ENCODE results near the gene RBBP8NL. TPM values are rescaled to one million over a fixed set of nuclear protein-coding genes. Genes with fewer than 3 reads are reported as not detected.
A peak's percentile ranks its signal among the peaks of the same experiment; 100 is the strongest.

The RBBP8NL gene
- total RNA-seq, 1 donor from 2014 or later, result not detected

DNA sequence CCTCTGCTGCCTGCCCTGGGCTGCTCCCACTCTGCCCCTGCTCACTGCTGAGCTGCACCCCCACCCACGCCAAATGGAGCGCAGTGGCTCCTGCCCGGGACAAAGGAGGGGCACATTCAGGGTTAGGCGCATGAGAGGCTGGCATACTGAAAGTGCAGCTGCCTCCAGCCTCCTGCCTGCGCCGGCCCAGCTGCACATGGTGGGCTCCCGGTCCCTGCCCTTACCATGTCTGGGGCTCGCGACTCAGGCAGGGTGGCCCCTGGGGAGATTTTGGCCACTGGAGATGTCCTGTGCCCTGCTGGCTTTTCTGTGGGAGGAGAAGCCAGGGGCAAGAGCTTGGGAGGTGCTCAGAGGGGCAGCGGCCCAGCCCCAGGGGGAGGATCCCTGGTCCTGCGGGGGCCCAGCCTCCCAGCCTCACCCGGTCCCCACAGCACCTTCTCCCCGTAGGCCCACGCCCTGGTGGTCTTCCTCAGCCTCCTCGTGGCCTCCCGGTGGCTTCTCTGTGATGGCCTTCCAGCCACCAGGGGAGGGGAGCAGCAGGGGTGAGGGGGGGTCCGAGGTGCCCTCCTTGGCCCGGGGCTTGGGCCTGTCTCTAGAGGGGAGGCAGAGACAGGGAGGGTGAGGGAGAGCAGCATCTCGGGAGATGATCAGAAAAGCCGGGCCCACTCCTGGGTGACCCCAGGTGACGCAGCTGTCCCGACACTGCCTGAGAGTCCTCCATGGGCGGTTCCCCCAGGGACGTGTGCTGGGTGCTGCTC is 11.8 kb downstream of the RBBP8NL start:
- intact Hi-C loops (cut with micrococcal nuclease), result no loop called here
- no peak overlapping the region for H3K4me3 Mint-ChIP-seq
- no peak overlapping the region for H3K27ac Mint-ChIP-seq
- DNase-seq, result no peak
- H3K27me3 Mint-ChIP-seq, result no peaks in the 10 kb centered on the region
- H3K4me1 Mint-ChIP-seq, result no peaks in the 10 kb centered on the region
- no peaks in the 10 kb centered on the region for H3K36me3 Mint-ChIP-seq (ENCODE audit: low read depth)
- no peaks in the 10 kb centered on the region for H3K9me3 Mint-ChIP-seq

DNA sequence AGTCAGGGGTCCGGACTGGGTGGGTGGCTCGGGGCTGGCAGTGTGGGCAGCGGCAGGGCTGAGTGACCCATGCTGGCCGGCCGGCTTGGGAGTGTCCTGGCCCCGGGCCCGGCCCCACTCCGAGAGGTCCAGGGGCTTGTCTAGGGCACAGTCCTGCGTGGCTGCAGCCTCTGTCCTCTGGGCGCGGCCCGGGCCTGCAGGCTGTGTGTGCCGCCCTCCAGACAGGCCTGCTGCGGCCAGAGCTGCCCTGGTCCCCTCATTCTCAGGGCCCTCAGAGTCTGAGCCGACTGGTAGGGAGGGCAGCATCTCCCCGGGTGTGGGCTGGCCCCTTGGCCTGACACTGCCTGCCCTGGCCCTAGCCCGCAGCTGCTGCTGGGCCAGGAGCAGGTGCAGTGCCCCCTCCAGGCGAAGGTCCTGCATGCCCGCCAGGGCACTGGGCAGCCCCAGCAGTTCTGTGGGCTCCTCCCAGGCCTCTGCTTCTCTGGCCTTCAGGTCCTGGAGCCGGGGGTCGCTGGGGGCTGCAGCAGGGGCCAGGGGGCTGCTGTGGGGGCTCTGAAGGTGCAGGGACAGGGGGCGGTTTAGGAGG is 13.3 kb downstream of the RBBP8NL start:
- intact Hi-C loops (cut with micrococcal nuclease), result no loop called here
- Mint-ChIP-seq H3K27ac (no peak overlapping the region), H3K36me3 (ENCODE audit: low read depth) (no peaks in the 10 kb centered on the region), H3K4me1 (peaks cover 11% of the 10 kb centered on the region), H3K27me3 (no peaks in the 10 kb centered on the region), H3K9me3 (no peaks in the 10 kb centered on the region), H3K4me3 (no peak overlapping the region)
- DNase-seq, result no peak

DNA sequence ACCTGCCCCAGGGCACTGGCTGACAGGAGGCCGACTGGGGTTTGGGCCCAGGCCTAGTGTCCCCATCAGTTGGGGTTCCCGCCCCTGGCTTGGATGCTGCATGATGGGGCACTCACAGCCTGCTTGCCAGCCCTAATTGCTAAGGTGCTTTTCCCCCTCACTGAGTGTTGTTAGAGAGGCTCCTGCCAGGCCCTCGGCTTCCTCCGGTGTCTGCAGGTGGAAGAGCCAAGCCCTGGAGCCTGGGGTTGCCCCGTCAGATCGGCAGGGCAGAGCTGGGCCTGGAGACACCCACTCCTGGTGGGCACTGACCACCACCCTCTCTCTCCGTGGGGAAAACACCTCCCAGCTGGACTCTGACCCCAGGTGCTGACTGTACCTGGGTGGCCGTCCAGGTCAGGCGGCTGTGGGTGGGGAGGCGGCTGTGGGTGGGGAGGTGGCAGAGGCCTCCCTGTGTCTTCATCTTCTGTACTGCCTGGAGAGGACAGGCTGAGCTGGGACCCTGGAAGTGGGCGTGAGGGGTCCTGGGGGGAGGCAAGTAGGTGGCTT is 14.2 kb downstream of the RBBP8NL start:
- Mint-ChIP-seq H3K4me1 (peaks cover 11% of the 10 kb centered on the region), H3K9me3 (no peaks in the 10 kb centered on the region), H3K4me3 (no peak overlapping the region), H3K27ac (no peak overlapping the region), H3K36me3 (ENCODE audit: low read depth) (no peaks in the 10 kb centered on the region), H3K27me3 (no peaks in the 10 kb centered on the region)
- no peak for DNase-seq
- intact Hi-C loops (cut with micrococcal nuclease), result no loop called here

DNA sequence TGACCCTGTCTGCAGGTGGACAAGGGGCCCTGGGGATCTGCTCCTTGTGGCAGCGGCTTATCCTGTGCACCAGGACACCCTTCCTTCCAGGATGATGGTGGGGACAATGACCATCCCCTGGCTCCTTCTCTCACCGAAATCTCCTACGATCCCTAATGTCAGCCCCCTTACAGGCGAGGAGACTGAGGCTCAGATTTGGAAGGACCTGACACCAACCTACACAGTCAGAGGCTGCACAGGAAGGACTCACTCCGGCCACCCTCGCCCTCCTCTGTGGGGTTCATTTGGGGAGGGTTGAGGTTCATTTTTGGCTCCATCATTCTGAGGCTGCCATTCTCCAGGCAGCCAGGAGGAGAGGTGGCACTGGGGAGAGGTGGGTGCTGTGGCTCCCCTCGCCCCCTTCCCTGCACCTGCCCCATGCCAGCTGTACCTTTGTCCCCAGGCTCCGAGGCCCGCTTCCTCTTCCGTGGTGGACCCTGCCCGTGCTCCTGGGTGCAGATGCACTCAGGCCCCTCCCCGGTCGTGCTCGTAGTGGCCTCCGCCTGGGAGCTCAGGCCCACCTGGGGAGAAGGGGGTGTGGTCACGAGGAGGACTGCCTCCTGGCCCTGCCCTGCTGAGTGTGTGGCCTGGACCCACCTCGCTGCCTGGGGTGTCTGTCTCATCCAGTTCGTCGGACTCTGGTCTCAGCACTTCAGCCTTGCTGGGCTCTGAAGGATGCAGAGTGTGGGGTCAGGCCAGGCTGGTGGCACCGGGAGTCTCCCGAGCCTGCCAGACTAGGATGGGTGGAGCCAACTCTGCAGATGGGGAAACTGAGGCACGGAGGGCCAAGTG is 14.9 kb downstream of the RBBP8NL start:
- no peak overlapping the region for H3K27ac Mint-ChIP-seq
- H3K4me1 Mint-ChIP-seq, result peaks cover 14% of the 10 kb centered on the region
- no peak overlapping the region for H3K4me3 Mint-ChIP-seq
- no peaks in the 10 kb centered on the region for H3K9me3 Mint-ChIP-seq
- H3K36me3 Mint-ChIP-seq (ENCODE audit: low read depth), result no peaks in the 10 kb centered on the region
- no peaks in the 10 kb centered on the region for H3K27me3 Mint-ChIP-seq
- DNase-seq, result no peak
- intact Hi-C loops (cut with micrococcal nuclease), result no loop called here

DNA sequence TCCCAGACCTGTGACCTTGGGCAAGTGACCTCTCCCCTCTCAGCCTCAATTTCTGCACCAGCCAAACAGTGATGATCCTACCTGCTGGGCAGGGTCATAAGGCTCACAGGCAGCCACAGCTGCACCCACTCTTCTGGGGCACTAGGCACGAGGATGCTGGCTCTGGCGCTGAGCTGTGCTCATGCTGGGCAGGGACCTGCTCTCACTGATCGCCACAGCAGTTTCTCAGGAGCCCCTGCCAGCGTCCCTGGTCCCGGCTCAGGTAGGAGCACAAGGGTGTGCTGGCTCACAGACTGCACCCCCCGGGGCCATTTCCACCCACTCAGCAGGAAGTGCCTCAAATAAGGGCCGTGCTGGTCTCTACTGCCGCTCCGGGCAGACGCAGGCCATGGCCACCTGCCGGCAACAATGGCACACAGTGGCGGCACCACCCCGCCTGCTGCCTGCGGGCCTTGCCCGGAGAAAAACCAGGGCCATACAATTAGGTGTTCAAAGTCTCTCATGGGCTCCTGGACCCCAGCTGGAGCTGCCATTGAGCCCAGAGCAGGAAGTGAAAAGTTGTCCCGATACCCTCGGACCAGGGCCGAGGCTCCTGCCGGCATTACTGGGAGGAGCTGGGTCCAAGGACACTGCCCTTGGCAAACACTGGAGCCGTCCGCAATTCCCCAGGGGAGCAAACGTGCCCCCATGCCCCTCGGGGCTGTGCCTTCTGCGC is 15.7 kb downstream of the RBBP8NL start:
- Mint-ChIP-seq H3K27ac (no peak overlapping the region), H3K36me3 (ENCODE audit: low read depth) (no peaks in the 10 kb centered on the region), H3K27me3 (no peaks in the 10 kb centered on the region), H3K9me3 (no peaks in the 10 kb centered on the region), H3K4me1 (peaks cover 14% of the 10 kb centered on the region), H3K4me3 (no peak overlapping the region)
- DNase-seq, result no peak
- intact Hi-C loops (cut with micrococcal nuclease), result no loop called here

DNA sequence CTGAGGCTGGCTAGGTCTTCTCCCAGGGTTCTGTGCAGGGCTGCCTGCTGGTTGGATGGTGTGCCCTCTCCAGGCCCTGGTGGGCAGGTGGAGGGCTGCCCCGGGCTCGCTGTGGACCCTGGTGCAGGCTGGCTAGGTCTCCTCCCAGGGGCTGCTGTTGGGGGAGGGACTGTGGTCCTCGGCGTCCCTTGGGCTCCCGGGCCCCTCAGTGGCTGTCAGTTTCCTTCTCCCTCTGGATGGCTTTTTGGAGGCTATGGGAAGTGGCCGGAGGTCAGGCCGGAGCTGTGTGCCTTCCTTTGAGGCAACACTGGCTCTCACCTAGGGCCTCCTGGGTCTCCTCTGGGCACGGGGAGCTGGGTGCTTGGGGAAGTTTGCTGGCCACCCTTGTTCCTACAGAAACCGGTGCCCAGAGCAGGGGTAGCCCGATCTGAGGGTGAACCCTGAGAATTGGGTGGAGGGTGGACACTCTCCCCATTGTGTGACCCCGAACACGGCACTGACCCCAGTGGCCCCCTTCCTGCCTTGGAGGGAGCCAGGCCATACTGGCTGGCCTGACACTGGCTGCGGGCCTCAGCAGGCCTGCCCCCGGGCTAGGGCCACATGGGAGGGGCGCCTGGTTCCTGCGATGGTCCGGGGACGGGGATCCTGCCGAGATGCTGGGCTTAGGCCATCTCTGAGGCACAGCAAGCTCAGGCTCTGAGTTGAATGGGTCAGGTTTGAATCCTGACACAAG is 16.4 kb downstream of the RBBP8NL start:
- Mint-ChIP-seq H3K36me3 (ENCODE audit: low read depth) (no peaks in the 10 kb centered on the region), H3K27me3 (no peaks in the 10 kb centered on the region), H3K27ac (no peak overlapping the region), H3K4me1 (peaks cover 18% of the 10 kb centered on the region), H3K9me3 (no peaks in the 10 kb centered on the region), H3K4me3 (no peak overlapping the region)
- no peak for DNase-seq
- intact Hi-C loops (cut with micrococcal nuclease), result no loop called here

DNA sequence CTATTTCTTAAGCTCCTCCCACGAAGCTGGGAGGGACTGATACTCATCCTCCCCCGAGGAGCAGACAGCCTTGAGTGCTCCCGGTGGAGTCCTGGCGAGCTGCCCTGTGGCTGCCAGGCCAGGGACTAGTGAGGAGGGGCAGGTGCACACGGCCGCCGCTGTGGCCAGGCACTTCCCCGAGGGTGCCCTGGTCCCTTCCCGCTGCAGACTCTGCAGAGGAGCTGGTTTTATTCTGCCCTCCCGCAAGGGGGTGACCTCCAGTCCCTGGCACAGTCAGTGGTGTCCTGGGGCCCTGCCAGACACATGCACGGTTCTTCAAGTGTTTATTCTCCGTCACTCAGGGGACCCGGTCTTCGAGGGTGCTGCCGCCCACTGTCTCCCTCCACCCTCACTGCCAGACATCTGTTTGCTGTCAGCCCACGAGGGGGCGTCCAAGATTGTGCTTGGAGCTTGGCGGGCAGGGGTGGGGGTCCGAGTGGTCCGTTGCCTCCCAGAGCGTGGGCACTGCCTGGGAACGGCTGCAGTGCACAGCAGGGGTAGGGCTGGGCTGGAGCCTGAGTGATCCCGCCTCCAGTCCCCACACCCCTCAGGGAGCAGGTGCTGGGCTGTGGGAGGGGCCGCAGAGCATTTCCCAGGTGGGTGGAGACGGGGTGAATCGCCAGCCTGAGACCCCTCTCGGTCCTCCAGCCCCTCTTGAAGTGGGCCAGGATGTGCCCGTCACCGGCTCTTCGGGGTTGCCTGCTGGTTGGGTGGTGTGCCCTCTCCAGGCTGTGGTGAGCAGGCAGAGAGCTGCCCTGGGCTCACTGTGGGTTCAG is 17.2 kb downstream of the RBBP8NL start:
- Mint-ChIP-seq H3K9me3 (no peaks in the 10 kb centered on the region), H3K27me3 (no peaks in the 10 kb centered on the region), H3K36me3 (ENCODE audit: low read depth) (no peaks in the 10 kb centered on the region), H3K4me1 (peaks cover 24% of the 10 kb centered on the region), H3K27ac (no peak overlapping the region), H3K4me3 (peak overlapping the region; percentile 41)
- peak; percentile 83 for DNase-seq
- intact Hi-C loops (cut with micrococcal nuclease), result loop anchor here (5.0 kb wide), 2 partner anchors 108 to 207 kb away; partner anchors contain the start of gene ADRM1

DNA sequence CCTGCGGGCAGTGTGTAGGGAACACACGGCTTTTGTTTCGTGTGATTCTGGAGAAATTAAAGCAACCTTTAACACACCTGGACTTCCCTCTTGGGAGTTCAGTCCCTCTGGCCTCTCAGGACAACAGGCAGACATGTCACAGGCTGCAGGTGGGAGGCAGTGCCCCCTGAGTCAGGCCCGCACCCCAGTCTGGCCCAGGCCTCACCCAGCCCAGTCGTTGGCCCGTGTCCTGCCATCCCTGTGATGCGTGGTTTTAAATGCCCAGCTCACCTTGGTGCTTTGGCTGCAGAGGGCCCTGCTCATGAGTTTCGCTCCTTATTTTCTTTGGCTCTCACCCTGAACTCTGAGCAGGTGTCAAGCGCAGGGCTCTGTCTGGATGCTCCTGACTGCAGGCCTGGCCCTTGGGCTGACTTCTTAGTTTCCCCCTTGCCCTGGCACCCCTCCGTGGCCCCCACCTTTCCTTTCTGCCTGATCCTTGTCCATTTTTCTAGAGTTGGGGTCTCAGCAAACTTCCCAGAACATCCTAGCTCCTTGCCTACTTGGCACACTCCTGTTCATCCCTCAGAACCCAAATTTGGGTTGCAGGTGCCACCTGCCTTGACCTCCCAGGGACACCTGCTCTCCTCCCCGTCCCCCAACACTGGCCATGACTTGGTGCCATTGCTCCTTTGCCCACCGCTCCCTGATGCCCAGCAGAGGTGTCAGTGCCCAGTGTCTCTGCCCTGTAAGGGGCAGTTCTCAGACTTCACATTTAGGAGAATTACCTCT is 18.1 kb downstream of the RBBP8NL start:
- H3K27me3 Mint-ChIP-seq, result no peaks in the 10 kb centered on the region
- DNase-seq, result no peak
- H3K36me3 Mint-ChIP-seq (ENCODE audit: low read depth), result no peaks in the 10 kb centered on the region
- intact Hi-C loops (cut with micrococcal nuclease), result loop anchor here (5.0 kb wide), 2 partner anchors 107 to 208 kb away; partner anchors contain the start of gene ADRM1
- no peak overlapping the region for H3K27ac Mint-ChIP-seq
- peaks cover 24% of the 10 kb centered on the region for H3K4me1 Mint-ChIP-seq
- H3K4me3 Mint-ChIP-seq, result no peak overlapping the region
- no peaks in the 10 kb centered on the region for H3K9me3 Mint-ChIP-seq

DNA sequence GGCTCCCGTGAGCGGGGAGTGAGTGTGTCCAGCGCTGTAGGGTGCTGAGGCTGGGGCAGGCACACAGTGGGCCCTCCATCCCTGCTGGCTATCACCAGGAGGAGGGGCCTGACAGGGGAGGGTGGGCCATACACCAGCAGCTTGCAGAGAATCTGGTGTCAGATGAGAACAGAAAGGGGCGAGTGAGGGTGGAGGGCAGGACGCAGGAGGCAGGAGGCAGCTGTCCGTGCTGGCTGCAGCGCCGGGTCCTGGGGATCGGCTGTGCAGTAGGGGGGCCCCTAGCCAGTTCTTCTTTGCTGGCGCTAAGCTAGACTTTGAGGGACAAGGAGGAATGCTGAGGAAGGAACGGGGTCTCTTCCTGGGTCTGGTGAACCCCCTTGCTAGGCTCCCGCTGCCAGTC is 18.7 kb downstream of the RBBP8NL start:
- H3K36me3 Mint-ChIP-seq (ENCODE audit: low read depth), result no peaks in the 10 kb centered on the region
- H3K9me3 Mint-ChIP-seq, result no peaks in the 10 kb centered on the region
- intact Hi-C loops (cut with micrococcal nuclease), result loop anchor here (5.0 kb wide), 2 partner anchors 106 to 209 kb away; partner anchors contain the start of gene ADRM1

DNA sequence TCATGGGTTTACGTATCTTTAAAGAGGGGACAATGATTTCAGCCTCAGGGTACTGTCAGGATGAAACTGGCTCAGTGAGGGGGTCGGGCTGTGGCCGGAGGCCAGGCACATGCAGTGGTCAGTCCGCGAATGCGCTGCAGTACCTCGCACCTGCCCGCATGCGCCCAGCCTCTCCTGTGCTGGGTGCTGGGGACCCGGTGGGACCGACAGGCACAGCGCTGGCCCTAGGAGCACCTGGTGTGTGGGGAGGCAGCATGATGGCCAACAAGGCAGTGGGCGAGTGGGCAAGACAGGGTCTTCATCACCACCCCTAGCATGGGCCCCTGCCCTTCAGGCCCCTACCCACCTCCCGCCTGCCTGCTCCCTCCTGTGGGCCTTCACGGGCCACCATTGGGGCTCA is 19.3 kb downstream of the RBBP8NL start:
- intact Hi-C loops (cut with micrococcal nuclease), result loop anchor here (5.0 kb wide), 2 partner anchors 106 to 209 kb away; partner anchors contain the start of gene ADRM1
- Mint-ChIP-seq H3K4me1 (peaks cover 24% of the 10 kb centered on the region), H3K9me3 (no peaks in the 10 kb centered on the region), H3K36me3 (ENCODE audit: low read depth) (no peaks in the 10 kb centered on the region), H3K27me3 (no peaks in the 10 kb centered on the region), H3K27ac (peak overlapping the region; percentile 89), H3K4me3 (peak overlapping the region; percentile 84)
- no peak for DNase-seq

More for the DNA sequence above, 18.7 kb downstream of the RBBP8NL start:
- Mint-ChIP-seq H3K27ac (no peak overlapping the region), H3K4me3 (no peak overlapping the region), H3K27me3 (no peaks in the 10 kb centered on the region), H3K4me1 (peaks cover 24% of the 10 kb centered on the region)
- DNase-seq, result no peak

DNA sequence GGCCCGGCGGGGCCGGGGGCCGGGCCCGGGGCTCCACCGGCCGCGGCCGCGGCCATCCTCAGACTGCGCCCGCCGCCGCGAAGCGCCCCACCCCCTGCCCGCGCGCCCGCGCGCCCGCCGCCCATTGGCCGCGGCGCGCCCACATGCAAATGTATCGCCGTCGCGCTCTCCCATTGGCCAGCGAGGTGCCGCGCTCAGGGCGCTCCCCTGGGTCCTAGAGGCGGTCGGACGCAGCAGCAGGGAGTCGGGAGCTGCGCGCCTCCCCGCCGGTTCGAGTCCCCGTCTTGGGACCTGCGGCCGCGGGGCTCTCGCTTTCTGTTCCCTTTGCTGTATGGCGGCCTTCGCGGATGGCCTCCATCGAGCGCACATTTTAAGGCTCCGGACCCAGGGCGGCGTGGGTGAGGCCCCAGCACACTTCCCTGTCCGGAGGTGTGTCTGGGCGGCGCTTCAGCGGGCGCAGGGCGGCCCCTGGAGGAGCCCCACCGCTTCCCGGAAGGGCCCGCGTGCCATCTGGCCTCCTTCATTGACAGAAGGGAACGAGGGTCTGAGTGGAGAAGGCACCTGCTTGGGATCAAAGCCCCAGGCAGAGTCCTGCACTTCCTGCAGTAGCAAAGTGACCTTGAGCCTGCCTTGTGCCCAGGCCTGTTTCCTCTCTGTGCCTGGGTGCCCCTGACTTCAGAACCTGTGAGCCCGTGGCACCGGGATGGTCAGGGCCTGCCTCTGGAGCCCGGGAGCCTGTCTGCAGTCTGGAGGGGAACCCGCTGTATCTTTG is 19.9 kb downstream of the RBBP8NL start, which contains the start of gene CABLES2:
Gene CABLES2 (minus strand): TSS at position 65 of the 772 bp plus-strand sequence. CDS start 9 bp downstream, at position 56.
- H3K4me1 Mint-ChIP-seq, result peaks cover 24% of the 10 kb centered on the region
- H3K36me3 Mint-ChIP-seq (ENCODE audit: low read depth), result peaks cover 2% of the 10 kb centered on the region
- intact Hi-C loops (cut with micrococcal nuclease), result loop anchor here (1.0 to 5.0 kb wide), 4 partner anchors 20 to 384 kb away; partner anchors contain the start of genes ADRM1 and RPS21
- peak; percentile 98 for DNase-seq
- peak within 1 kb of the TSS; percentile 89 for H3K27ac Mint-ChIP-seq
- H3K4me3 Mint-ChIP-seq, result peak within 1 kb of the TSS; percentile 87
- no peaks in the 10 kb centered on the region for H3K27me3 Mint-ChIP-seq
- no peaks in the 10 kb centered on the region for H3K9me3 Mint-ChIP-seq

Data from activated CD4-positive, alpha-beta T cell treated with anti-CD3 and anti-CD28 coated beads, Interleukin-2, amount 10 ng/mL, durations not matched to agents 24 days and 14 days (primary cell).